ENCODE data around the gene OR2H2.
A peak's percentile ranks its signal among the peaks of the same experiment; 100 is the strongest.

Gene OR2H2

GRCh38 chr6:29584821-29585220 is at the start of gene OR2H2:
TSS of gene OR2H2 (plus strand) at chr6:29585121. CDS start at chr6:29587945, 2,824 bp downstream.
- TF ChIP-seq NFIC (IDR thresholded peaks at IDR 0.05) (no peak), YY1 (IDR thresholded peaks at IDR 0.05; ENCODE audit: low read depth) (no peak), TEAD4 (IDR thresholded peaks at IDR 0.05) (no peak), MAX (IDR thresholded peaks at IDR 0.05) (no peak), RAD21 (IDR thresholded peaks at IDR 0.05; ENCODE audit: low read depth) (no peak), EP300 (IDR thresholded peaks at IDR 0.05; ENCODE audit: borderline replicate concordance) (no peak), TAF1 (IDR thresholded peaks at IDR 0.05; ENCODE audit: low read depth) (no peak), EGR1 (IDR thresholded peaks at IDR 0.05) (no peak), FOXM1 (IDR thresholded peaks at IDR 0.05; ENCODE audit: borderline replicate concordance, low read depth) (no peak), ZBTB7A (IDR thresholded peaks at IDR 0.05; ENCODE audit: low read depth) (no peak), TCF12 (IDR thresholded peaks at IDR 0.05; ENCODE audit: low read depth) (no peak), CREB1 (IDR thresholded peaks at IDR 0.05; ENCODE audit: low read depth) (no peak), CEBPB (IDR thresholded peaks at IDR 0.05) (no peak), REST (IDR thresholded peaks at IDR 0.05; ENCODE audit: low read depth) (no peak), USF1 (IDR thresholded peaks at IDR 0.05) (no peak)

GRCh38 chr6:29537714-29538403 is 47.1 kb upstream of the OR2H2 start:
- TF ChIP-seq EGR1 (IDR thresholded peaks at IDR 0.05) (no peak), EP300 (IDR thresholded peaks at IDR 0.05; ENCODE audit: borderline replicate concordance) (no peak), YY1 (IDR thresholded peaks at IDR 0.05; ENCODE audit: low read depth) (no peak), CEBPB (IDR thresholded peaks at IDR 0.05) (no peak), TCF12 (IDR thresholded peaks at IDR 0.05; ENCODE audit: low read depth) (no peak), REST (IDR thresholded peaks at IDR 0.05; ENCODE audit: low read depth) (peak; percentile 78), TEAD4 (IDR thresholded peaks at IDR 0.05) (no peak)

GRCh38 chr6:29547573-29547972 is 37.3 kb upstream of the OR2H2 start:
- TF ChIP-seq CREB1 (IDR thresholded peaks at IDR 0.05; ENCODE audit: low read depth) (no peak), TEAD4 (IDR thresholded peaks at IDR 0.05) (no peak), EP300 (IDR thresholded peaks at IDR 0.05; ENCODE audit: borderline replicate concordance) (no peak), FOXM1 (IDR thresholded peaks at IDR 0.05; ENCODE audit: borderline replicate concordance, low read depth) (no peak), EGR1 (IDR thresholded peaks at IDR 0.05) (no peak), CEBPB (IDR thresholded peaks at IDR 0.05) (no peak), RAD21 (IDR thresholded peaks at IDR 0.05; ENCODE audit: low read depth) (no peak), ZBTB7A (IDR thresholded peaks at IDR 0.05; ENCODE audit: low read depth) (no peak), TAF1 (IDR thresholded peaks at IDR 0.05; ENCODE audit: low read depth) (no peak)

GRCh38 chr6:29552512-29553051 is 32.3 kb upstream of the OR2H2 start:
- peak; percentile 44; the same call in 1 of the 2 replicates for TF ChIP-seq CREB1 (IDR thresholded peaks at IDR 0.05; ENCODE audit: low read depth)
- TF ChIP-seq REST (IDR thresholded peaks at IDR 0.05; ENCODE audit: low read depth): no peak
- TF ChIP-seq USF1 (IDR thresholded peaks at IDR 0.05): no peak
